Posterior cingulate gyrus (tissue), 11 donors: ENCODE measurements around the gene MMD.
"Not testable (repeated sequence)": the region's sequence is repeated elsewhere in the genome, so short reads cannot be mapped to it uniquely, and the experiment has no call there.

Experiments used
- DNase-seq, 10 donors: peaks; one replicate each; pipeline versions ENCODE4 v3.0.0 to v3.0.0-alpha.2; 2020 to 2021; ENCODE audit warnings: mixed read lengths in 3 of 10
- intact Hi-C: fragments of 100-400 bp; cut with DNase I; formaldehyde crosslinking; loops from one replicate; pipeline ENCODE4 v1.15.1; 2023

MMD gene

GRCh38 chr17:55424893-55425540 is 3.4 kb upstream of the MMD start:
- intact Hi-C loops: loop anchor here (5.0 kb wide), 1 partner anchor 87 kb away; the partner anchor contains the start of gene SMIM36
- no peak for DNase-seq

GRCh38 chr17:55423535-55423934 is 1.9 kb upstream of the MMD start:
- intact Hi-C loops: loop anchor here (5.0 kb wide), 1 partner anchor 89 kb away; the partner anchor contains the start of gene SMIM36
- DNase-seq: no peak

DNA sequence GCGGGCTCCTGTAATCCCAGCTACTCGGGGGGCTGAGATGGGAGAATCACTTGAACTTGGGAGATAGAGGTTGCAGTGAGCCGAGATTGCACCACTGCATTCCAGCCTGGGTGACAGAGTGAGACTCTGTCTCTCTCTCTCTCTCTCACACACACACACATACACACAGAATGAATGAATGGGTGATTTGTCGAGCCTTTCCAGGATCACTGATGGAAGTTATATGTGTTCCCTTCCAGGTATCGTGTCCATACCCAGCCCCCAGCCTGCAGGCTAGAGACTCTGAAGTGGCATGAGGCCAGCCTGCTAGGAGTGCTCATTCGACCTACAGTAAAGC is 1.2 kb upstream of the MMD start:
- intact Hi-C loops: loop anchor here (5.0 kb wide), 1 partner anchor 90 kb away; the partner anchor contains the start of gene SMIM36
- not testable (repeated sequence) for DNase-seq

DNA sequence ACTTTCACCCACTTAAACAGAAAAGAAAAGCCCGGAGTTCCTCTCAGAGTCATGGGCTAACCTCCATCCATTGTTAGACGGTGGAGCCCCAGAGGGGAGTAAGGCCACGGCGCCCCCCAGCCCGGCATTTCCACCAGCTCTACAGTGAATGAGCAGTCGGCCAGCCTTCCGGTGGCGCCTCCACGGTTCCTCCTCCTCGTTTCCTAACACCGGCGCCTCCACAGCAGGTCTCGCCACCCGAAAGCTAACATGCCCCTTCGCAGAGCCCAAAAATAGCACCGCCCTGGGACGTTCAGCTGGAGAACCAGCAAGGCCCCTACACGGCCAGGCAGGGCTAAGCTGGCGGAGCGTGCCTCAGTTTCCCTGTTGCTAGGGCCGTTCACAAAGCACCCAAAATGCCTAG is 858 bp downstream of the MMD start:
- intact Hi-C loops: loop anchor here (5.0 kb wide), 1 partner anchor 92 kb away; the partner anchor contains the start of gene SMIM36
- peak; percentile 17 to 92 (median 40) for DNase-seq

DNA sequence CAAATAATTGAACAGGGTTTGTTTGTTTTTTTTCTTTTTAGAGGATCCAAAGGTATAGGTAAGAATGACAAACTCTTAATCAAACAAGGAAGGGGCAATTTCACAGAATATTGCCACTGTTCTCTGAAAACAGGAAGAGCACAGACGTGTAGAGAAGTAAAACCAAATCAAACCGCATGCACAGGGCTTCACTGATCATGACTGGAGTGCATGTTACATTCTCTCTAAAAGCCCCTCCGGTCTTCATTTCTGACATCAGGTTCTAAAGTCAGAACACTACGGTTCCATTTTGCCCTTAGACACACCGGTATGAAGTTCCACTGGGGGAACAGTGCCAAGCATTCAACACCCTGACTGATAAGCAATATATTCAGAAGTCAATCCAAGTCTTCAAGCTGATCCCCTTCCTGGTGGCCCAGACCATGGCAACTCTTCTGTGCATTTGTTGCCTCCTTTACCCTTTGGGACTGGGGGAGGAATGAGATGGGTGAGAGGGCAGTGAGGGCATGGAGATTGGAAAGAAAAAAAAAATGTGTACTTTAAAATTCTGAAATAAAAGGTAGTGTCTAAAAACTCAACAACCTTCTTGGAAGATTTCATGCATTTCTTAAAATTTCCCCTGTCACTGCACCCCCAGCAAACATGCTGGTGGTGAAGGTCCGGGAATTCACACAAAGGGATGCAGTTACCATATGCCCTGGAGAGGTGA is 1.4 kb downstream of the MMD start:
- no peak for DNase-seq
- intact Hi-C loops: loop anchor here (5.0 kb wide), 1 partner anchor 92 kb away; the partner anchor contains the start of gene SMIM36

GRCh38 chr17:55418369-55419268 is 3.0 kb downstream of the MMD start:
- intact Hi-C loops: no loop called here
- no peak for DNase-seq

DNA sequence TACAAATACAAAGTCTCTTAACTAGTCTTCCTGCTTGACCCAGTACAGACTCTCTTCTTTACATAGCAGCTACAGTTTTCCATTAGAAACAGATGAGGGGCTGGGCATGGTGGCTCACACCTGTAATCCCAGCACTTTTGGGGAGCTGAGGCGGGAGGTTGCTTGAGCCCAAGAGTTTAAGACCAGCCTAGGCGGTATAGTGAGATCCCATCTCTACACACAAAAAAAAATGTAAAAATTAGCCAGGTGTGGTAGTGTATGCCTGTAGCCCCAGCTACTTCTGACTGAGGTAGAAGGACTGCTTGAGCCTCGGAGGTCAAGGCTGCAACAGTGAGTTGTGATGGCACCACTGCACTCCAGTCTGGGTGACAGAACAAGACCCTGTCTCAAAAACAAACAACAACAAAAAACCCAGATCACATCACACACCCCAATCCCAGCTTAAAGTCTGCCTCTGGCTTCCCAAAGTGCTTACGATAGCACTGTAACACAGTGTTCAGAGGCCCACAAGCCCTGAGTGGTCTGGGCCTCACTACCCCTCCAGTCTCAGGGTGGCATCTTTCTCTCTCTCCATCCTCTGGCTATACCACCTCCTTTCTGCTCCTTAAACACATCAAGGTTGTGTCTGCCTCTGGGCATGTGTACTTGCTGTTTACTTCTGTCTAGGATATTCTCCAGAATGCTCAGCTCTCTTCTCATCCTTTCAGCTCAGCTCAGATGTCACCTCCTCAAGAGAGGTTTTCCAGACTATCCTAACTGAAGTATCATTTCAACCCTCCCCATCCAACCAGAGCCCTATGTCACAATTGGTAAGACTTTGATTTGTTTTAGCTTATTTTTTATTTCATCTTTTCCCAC is 4.0 kb downstream of the MMD start:
- intact Hi-C loops: no loop called here
- DNase-seq: no peak

DNA sequence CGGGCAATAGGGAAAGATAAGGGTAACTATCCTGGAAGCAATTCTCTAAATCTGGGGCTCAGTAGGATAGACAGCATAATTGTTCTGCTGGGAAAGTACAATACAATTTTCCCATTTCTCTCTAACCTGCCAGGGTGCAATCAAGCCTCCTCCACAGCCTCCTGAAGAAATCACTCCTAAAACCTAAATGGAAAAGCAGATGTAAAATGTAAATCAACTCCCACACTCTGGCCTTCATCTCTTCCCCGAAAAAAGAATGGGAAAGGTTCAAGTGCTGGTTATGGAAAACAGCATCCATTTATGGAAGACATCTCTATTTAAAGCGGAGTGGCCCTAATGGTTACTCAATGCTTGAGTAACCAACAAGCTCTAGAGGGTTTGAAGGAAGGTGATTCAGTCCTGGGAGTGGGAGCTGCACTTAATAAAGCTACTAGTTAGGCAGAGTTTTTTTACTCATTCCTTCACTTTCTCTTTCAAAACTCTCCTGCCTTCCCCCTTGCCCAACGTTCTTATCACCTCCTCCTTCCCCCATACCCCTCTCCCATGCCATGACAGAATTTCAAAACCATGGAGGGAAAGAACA is 5.1 kb downstream of the MMD start:
- DNase-seq: no peak
- intact Hi-C loops: no loop called here

DNA sequence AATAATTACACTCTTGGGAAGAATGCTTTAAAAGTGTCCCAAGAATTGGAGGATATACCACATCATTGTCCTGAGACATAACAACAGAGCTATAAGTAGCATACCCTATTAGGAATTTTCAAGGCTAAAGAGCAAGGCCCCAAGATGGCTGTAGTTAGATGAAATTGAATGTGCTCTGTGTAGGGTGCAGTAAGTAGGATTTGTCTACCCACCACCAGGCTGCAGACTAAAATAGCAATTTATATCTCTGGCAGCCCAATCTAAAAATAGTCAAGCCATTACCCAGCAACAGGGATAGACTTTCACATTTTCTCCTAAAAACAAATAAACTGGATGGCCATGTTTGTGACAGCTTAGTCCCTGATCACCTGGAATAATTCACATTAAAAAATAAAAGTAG is 5.6 kb downstream of the MMD start:
- intact Hi-C loops: no loop called here
- DNase-seq: no peak

DNA sequence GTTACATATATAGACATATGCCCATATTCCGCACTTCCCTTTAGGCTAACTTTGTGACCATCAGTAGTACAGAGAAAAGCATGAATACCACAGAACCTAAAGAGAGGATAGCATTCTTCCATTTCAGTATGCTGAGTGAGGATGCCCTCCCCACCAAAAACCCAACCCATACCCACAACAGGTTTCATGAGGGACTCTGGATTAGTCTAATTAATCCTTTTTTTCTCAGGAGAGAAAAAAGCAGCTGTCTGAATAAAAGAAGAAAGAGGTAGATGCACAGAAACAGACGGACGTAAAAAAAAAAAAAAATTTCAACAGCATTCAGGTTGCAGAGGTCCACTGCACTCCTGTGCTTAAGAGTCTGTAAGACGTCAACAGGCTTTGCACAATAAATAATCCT is 6.7 kb downstream of the MMD start:
- no peak for DNase-seq
- intact Hi-C loops: no loop called here

- intact Hi-C loops: no loop called here
These were observed 7.7 kb downstream of the MMD start for GRCh38 chr17:55413825-55414489.

GRCh38 chr17:55411463-55411855 is 10.2 kb downstream of the MMD start:
- intact Hi-C loops: no loop called here
- DNase-seq: no peak

More at GRCh38 chr17:55413825-55414489, 7.7 kb downstream of the MMD start:
- DNase-seq: no peak

DNA sequence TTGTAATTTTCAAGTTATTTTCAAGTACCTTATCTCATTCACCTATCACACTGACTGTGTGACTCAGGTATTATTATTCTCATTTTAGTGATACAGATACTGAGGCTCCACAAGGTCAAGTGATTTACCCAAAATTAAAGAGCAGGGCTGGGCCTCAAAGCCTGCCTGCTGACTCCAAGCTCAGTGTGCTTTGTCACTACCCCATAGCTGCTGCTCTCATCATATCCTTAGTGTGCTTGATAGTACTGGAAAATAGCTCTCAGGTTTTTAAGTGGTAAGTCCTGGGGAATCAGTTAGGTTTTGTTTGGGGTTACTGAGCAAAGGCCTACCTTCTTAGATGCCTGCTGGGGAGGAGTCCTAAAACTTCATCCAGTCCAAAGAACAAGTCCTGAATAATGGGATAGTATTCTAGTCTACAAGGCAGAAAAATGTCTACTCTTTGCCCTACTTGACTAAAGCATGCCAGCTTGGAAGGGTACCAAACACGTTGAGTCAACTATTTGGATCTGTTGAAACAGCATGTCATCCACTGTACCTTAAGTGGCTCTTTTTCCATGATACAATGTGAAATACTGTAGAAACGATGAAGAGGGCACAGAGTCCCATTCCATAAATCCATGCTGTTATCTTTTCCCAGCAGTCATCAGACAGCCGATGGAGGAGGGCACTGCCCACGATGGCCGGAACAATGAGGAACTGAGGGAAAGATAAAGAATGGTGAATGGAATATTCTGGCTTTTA is 10.7 kb downstream of the MMD start:
- no peak for DNase-seq
- intact Hi-C loops: no loop called here

DNA sequence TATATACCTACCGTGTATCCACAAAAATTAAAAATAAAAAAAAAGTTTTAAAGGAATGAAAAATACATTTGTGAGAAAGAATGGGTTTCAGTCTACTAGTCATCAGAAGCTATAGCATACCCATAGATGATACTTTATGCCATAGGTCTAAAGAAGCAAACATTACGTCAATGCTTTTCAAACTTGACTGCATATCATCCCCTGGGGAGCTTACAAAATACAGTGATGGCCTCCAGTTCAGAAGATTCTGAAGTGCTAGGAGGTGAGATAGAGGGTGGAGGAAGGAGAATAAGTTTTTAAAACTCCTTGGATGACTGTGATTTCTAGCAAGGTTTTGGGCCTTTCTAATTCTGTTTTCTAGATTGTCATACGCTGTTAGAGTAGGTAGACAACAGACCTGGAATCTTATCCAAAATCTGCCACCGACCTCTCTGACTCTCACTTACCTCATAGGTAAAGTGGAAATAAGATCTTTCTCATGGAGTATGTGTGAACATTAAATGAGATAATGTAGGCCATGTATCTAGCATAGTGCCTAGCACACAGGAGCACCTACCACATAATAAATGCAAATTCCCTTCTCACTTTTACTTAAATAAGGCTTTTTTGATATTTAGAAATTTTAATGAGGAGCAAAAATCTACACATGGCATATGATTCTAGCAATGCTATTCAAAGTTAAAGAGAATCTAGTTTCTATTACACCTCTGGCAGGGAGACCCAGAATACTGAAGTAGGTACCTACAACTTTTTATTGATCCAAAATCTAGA is 12.4 kb downstream of the MMD start:
- intact Hi-C loops: no loop called here

GRCh38 chr17:55407641-55408566 is 13.7 kb downstream of the MMD start:
- intact Hi-C loops: no loop called here
- no peak for DNase-seq

More for the DNA sequence above, 12.4 kb downstream of the MMD start:
- DNase-seq: no peak

GRCh38 chr17:55405600-55405999 is 16.0 kb downstream of the MMD start:
- intact Hi-C loops: no loop called here

DNA sequence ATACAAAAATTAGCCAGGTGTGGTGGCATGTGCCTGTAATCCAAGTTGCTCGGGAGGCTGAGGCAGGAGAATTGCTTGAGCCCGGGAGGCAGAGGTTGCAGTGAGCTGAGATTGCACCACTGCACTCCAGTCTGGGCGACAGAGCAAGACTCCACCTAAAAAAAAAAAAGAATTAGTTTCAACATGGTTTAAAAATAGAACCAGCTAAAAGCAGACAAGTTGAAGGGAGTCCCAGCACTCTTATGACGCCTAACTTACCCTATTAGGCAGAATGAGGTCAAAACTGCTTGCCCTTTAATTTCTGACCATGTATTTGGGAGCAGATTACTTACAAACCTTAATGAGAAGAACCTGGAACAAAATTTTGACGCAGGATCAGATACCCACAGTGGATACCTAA is 17.4 kb downstream of the MMD start:
- intact Hi-C loops, DNase-seq: not testable (repeated sequence)

More at GRCh38 chr17:55405600-55405999, 16.0 kb downstream of the MMD start:
- DNase-seq: no peak
